Umbilical cord (tissue), 2 donors: ENCODE results near the gene TSPAN8. TPM values are rescaled to one million over a fixed set of nuclear protein-coding genes. Genes with fewer than 3 reads are reported as not detected.
"Not testable (repeated sequence)": the region's sequence is repeated elsewhere in the genome, so short reads cannot be mapped to it uniquely, and the experiment has no call there.

Source experiments
- DNase-seq: peaks from one replicate; pipeline ENCODE4 v3.0.0-alpha.2; 2015; ENCODE audit warnings: low spot score
- total RNA-seq: library from RNA; depleted of rRNA; stranded (reverse); fragments of >200 nt; gene quantifications from one replicate; pipeline ENCODE4 v1.2.3, GENCODE V29; 2014; ENCODE audit warnings: low replicate concordance; ENCODE audit not compliant: insufficient read depth

Gene TSPAN8
- 3.6 TPM for total RNA-seq

DNA sequence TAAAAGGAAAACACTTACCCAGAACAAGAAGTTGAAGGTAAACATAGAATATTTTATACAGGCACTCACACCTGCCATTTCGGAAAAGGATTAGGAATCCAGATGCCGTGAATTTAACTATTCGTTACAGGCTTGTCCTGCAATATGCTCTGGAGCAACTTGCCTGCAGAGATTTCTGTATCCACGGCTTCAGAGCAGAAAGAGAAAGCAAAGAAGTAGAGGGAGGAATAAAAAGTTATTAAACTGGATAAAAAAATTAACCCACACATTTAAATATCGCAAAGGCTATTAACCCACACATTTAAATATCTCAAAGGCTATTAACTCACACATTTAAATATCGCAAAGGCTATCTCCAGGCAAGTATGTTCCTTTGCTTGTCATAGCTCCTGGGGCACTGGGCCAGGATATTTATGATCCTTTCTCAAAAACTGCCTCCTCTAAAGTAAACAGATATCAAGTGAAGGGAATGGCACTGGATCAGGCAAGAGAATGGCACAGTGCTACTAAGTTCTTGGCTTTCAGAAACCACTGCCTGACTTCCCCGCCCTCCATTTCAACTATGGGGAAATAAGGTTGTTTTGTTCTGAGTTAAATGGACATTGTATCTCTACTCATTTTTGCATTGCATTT is at the start of gene TSPAN8:
Gene TSPAN8, minus strand, starts transcription at position 399 of the 633 bp plus-strand sequence. Its CDS starts 321 bp downstream, at position 78.
- no peak for DNase-seq

DNA sequence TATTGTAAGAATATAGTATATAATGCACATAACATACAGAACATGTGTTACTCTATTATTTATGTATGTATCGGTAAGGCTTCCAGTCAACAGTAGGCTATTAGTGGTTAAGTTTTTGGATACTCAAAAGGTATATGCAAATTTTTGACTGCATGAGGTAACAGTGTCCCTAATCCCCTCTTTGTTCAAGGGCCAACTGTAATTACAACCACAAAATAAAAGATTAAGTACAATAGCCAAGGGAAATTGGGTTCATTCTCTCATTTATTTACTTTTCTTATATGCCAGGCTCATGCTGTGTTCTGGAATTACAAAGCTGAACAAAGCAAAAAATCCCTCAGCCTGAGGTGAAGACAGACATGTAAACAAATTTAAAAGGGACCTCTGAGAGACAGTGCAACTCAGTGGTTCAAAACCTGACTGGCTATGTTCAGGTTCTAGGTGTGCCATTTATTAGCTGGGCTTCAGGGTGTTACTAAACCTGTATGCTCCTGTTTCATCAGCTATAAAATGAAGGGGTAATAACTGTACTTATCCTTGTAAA is 43.4 kb upstream of the TSPAN8 start:
- no peak for DNase-seq

DNA sequence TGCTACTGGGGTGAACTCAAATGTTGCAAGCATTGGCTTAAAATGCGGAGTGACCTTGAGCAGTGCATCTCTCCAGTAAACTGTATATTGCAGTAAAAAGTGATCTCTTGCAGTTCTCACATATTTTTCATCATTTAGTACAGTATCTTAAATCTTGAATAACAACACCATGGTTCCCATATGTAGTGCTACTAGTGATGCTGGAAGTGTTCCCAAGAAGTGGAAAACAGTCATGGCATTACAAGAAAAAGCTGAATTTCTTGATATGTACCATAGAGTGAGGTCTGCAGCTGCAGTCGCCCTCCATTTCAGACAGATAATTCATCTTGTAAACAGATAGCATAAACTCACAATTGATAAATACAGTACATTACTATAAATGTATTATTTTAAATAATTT is 42.9 kb upstream of the TSPAN8 start:
- DNase-seq, result no peak

DNA sequence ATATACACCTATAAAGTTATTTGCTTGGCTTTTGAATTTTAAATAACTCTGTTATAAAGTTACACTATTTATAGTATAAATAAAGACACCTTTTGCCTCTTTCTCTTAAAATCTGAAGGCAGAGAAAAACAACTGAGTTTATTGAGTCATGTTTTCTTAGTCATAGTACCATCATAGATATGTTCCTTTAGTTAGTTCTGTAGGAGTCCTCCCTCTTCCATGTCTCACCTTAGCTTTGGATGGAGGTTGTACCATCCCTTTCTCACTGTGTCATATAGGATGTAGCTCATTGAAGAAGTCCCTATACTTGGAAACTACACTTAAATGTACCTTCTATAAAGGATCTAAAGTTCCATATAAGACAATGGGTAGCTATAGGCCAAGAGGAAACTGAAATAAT is 39.7 kb upstream of the TSPAN8 start:
- no peak for DNase-seq

DNA sequence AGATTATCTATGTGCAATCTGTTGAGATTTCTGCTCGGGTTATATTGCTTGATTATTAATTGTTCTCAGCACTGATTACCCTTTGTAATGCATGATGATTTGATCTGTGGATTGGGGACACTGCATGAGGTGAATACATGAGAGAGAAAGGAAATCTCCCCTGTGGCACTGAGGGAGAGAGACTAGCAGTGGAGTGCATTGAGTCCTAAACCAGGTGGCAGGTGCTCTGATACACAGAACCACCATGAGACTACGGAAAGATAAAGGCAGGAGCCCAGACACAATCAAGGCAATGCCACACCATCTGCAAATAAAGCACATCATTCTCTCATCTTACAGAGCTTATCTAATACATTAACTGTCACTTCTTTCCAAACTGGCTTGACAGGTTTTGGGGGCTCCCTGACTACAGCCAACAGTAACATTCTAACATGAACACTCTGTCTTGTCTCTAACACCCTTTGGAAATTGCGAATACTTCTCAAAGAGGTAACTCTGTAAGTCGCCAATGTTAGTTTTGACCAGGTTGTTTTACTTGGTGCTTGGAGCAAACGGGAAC is 37.6 kb upstream of the TSPAN8 start:
- peak; percentile 40 for DNase-seq

DNA sequence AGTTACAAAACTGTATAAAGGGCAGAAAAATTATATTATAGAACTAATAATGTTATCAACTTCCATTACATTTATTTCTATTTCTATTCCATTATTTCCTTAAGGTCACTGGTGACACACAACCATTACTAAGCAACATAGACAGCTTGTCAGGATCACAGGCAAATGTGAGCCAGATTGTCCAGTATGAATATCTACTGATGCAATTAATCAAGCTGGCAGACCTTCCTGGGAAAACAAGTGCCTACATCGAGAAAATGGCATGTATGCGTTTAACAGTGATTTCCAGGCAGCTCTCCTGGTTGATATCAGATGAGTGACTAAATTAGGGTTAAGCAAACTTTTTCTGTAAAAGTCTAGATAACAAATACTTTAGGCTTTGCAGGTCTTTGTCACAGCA is 36.9 kb upstream of the TSPAN8 start:
- no peak for DNase-seq

DNA sequence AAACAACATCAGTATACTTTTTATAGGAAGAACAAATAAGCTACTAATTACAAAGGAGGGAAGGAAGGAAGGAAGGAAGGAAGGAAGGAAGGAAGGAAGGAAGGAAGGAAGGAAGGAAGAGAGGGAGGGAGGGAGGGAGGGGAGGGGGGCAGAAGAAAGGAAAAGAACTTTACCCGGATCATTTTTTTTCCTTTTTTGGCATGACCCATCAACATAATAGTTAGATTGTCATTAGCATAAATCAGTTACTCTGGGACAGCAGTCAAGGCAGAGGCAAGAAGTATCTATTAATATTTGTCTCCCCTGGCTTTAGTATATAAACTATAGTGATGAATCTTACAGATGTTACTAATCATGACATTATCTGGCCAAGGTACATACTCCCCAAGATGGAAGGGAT is 35.2 kb upstream of the TSPAN8 start:
- DNase-seq, result no peak

DNA sequence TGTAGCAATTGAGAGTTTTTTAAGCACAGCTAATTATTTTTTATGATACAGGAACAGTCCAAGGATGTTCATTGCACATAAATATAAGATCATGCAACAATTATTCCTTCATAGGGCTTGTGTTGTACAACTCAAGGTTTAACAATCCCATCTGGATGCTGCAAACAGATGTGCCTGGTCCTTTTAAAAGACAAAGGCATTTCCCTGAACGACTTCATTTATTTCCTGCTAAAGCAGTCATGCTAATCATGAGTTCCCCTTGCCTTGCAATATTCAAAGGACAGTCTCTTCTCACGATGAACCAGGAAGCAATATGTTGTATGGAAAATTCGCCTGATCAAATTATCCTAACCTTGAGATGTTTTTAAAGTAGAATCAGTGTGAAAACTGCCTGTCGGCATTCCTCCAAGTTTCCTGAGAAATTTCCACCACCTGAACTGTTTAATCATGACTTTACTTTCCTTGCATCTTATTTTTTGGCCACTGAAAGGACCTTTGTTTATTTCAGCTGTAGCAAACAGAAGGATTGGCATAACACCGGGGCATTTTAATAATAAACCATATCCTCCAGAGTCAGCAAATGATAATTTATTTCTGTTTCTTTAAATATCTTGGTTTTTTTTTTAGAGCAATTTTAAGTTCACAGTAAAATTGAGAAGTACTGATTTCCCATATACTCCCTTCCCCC is 33.9 kb upstream of the TSPAN8 start:
- DNase-seq, result no peak

DNA sequence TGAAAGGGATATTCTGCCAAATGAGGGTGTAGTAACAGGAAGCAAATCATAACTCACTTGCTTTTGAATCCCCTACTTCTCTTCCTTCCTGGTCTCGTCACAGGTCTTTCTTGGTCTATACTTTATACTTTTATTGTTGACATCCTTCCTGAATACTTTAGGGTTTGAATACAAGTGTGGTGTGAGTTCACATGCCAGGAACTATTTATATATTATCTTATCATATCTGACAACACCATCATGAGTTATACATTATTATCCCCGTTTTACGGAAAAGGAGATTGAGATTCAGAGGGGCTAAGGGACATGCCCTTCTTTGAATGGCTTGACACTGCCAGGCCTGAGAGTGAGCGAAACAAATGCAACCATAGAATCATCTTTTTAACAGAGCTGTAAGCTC is 33.0 kb upstream of the TSPAN8 start:
- DNase-seq, result no peak

DNA sequence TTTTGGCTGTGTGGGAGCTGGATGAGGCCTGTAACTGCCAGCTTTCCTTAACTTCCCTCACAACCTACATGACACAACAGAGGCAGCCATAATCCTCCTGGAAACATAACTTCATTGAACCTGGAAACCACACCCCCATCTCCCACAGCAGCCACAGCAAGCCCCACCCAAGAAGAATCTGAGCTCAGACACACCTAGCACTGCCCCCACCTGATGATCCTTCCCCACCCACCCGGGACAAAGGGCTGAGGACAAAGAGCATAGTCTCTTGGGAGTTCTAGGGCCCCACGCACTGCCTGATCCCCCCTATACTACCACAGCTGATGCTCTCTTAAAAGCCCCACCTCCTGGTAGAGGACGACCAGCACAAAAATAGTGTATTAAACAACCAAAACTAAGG is 29.6 kb upstream of the TSPAN8 start:
- no peak for DNase-seq

DNA sequence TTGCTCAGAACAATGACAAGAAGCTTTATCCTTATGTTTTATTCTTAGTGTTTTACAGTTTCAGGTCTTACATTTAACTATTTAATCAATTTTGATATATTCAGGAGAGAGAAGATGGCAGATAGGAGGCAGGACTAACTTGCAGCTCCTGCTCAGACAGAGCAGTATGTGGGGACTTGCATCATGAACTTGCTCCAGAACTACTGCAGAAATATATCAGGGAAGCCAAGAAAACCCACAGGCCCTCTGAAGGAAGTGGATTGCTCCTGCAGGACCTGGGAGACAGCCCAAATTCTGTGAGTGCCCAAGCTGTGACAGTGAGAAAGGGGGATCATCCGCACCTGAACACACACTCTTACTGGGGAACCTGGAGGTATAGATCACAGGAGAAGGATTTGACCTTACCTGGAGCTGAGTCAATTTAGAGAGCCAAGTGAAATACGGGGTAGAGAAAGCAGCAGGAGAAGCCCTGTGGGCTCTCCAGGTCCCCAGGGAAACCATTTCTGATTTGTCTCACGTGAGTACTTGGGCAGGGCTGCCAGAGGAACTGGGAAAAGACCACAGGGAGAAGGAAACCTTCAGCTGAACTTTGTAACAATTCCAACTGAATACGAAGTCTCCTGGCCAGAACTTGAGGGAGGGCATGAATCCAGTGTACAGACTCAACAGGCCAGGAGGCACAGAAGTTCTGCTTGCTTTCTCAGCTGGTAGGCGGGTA is 28.9 kb upstream of the TSPAN8 start:
- no peak for DNase-seq

DNA sequence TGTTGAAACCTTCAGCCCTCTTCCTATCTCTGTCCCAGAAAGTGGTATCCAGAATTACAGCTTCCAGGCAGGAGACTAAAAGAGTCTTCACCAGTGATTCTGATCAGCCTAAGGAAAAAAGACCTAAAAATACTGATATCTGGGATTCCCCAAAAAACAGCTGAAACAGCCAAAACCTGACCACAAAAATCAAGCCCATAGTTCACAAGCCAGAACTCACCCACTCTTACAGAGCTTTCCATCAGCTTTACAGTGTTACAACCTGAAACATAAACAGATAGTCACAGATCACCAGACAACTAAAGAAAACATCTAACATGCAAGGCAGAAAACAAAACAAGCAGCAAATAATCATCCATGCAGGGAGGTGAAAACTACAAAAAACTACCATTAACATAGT is 26.0 kb upstream of the TSPAN8 start:
- DNase-seq, result no peak

DNA sequence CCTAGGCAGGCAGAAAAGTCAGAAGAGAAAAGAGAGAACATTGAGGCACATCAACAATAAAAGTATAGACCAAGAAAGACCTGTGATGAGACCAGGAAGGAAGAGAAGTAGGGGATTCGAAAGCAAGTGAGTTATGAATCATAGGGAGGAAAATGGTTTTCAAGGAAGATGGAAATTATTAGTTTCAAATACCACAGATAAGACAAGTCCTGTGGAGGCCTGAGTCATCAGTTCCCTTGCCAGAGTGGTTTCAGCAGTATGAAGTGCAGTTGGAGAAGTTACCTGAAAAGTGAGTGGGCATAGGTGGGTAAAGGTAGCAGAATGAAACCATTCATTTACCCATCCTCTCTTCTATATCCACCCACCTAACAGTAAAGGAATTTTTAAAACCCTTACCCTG is 25.2 kb upstream of the TSPAN8 start:
- peak; percentile 10 for DNase-seq

DNA sequence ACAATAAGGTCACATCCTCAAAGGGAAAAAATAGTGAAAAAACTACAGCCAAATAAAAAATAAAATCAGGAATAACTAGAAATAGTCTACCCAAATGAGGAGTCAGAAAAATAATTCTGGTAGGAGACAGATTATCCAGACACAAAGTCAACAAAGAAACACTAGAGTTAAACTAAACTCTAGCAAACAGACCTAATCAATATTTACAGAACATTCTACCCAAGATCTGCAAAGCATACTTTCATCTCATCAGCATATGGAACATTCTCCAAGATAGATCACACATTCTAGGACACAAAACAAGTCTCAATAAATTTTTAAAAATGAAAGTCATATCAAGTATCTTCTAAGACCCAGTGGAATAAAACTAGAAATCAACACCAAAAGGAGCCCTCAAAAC is 20.4 kb upstream of the TSPAN8 start:
- no peak for DNase-seq

DNA sequence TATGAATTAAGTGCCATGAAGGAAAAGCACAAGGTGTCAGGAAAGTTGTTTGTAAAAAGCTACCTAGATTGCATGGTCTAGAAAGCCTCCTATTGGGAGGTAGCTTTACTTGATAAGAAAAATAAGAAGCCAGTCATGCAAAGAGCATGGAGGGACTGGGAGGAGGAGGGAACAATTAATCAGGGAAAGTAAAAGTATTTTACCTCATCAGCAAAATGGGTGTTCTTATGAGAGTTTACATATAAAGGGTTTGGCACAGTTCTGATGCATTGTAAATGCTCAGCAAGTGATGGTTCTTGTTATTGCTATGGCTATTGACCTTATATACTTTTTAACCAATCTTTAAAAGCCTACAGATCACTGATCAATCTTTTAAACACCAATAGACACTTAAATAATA is 17.0 kb upstream of the TSPAN8 start:
- DNase-seq, result no peak

DNA sequence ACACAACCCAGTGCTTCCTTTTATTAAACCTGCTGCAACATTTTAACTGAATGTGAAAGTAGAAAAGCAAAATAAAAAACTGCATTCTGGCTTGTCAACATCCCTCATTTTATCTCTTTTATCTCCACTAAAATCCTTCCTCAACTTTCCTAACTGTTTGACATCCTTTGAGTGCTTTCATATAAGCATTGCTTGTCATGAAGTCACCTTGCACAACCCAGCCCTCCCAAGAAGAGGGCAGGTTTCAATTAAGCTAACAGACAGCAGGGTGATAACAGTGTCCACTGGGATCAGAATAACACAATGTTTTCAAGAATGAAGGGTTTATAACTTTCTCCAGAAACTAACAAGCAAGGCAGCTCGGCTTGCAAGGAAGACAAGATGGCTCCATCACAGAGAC is 16.3 kb upstream of the TSPAN8 start:
- no peak for DNase-seq

DNA sequence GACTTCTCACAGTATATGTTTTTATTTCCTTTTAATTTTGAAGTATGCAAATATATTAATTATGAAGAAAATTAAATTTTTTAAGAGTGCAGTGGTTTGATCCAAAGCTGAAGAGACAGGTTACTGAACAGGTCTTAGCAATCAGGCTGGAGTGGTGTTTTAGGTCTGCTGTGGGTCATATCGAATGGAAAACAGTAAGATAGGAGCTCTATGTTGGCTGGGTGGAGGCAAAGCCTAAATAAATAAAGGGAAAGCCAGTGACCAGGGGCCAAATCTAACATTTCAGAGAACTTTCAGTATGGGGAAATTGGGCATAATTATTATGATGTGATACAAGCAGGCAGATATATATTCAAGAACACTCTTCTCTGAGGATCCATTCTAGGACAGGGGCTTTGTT is 12.7 kb upstream of the TSPAN8 start:
- no peak for DNase-seq

DNA sequence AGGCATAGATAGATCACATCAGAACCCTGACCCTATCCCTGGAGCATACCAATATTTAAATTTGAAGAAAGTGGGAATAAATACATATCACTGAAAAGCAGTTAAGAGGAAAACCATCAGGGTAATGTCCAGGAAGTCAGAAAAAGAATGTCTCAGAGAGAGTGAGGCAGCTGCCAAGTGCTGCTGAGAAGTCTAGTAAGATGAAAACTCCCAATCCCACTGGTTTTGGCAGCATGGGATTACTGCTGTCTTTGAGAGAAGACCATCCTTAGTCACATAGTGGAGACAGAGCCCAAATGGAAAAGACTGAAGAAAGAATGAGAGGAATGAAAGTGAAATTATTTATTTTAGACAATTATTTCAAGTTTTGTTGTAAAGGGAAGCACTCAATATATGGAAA is 11.5 kb upstream of the TSPAN8 start:
- no peak for DNase-seq

DNA sequence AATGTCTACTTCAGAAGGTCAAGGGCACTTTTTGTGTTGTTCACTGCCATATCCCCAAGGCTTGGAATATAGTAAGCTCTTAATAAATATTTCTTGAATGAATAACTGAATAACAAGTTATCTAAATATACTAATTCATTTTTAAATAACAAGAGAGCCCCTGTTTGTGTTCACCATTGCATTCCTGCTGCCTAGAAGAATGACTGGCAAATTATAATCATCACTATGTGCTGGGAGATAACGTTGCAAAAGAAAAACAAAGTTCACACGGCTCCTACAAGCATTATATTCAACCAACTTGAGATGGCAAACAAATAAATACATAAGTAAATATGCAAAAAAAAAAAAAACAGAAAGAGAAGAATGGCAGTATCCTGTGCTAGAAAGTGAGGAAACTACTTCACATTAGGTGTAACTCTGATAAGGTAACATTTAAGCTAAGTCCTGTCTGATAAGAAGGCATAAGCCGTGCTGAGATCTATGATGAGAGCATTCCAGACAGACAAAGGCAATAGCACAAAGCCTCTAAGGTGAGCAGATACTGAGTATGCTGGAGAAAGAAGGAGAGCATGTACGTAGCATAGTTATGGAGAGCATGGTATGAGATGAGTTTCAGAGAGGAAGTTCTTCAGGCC is 9.2 kb upstream of the TSPAN8 start:
- DNase-seq, result no peak

DNA sequence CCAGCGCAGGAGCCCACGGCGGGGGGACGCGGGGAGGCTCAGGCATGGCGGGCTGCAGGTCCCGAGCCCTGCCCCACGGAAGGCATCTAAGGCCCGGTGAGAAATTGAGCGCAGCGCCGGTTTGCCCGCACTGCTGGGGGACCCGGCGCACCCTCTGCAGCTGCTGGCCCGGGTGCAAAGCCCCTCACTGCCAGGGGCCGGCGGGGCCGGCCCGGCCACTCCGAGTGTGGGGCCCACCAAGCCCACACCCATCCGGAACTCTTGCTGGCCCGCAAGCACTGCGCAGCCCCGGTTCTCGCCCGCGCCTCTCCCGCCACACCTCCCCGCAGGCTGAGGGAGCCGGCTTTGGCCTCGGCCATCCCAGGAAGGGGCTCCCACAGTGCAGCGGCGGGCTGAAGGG is 8.5 kb upstream of the TSPAN8 start:
- no peak for DNase-seq

DNA sequence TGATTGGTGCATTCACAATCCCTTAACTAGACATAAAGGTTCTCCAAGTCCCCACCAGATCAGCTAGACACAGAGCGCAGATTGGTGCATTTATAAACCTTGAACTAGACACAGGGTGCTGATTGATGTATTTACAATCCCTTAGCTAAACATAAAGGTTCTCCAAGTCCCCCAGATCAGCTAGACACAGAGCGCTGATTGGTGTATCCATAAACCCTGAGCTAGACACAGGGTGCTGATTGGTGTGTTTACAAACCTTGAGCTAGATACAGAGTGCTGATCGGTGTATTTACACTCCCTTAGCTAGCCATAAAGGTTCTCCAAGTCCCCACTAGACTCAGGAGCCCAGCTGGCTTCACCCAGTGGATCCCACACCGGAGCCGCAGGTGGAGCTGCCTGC is 8.0 kb upstream of the TSPAN8 start:
- DNase-seq, result not testable (repeated sequence)
